Common myeloid progenitor, CD34-positive (primary cell): ENCODE data around the gene DPH3.
A peak's percentile ranks its signal among the peaks of the same experiment; 100 is the strongest.

Experiments used
- CTCF ChIA-PET: fragments of 350-600 bp; sonication (Branson Sonifier 250); formaldehyde crosslinking; loops from one replicate; lab custom pipeline; 2021; ENCODE audit warnings: antibody characterized with exemption; lab: Charles Lee
- POLR2A ChIA-PET: fragments of 350-600 bp; sonication (Branson Sonifier 250); formaldehyde crosslinking; loops from one replicate; lab custom pipeline; 2021; ENCODE audit warnings: antibody characterized with exemption; lab: Charles Lee
- DNase-seq, 3 donors: peaks; one replicate each; pipeline versions ENCODE4 v3.0.0 to v3.0.0-alpha.2; 2013
- H3K27ac ChIP-seq, 2 experiments: 1 replicate in 1 of 2; 2 replicates in 1 of 2; pipeline ENCODE4 v1.7.0; 2013; ENCODE audit warnings: inconsistent platforms in 2 of 2, low read length in 2 of 2, mild to moderate bottlenecking in 2 of 2, low read depth in 1 of 2, moderate library complexity in 1 of 2; ENCODE audit not compliant: severe bottlenecking in 2 of 2, insufficient read depth in 1 of 2, poor library complexity in 1 of 2
- H3K27me3 ChIP-seq, 5 experiments: replicated peaks in 2 of 5; 1 replicate in 3 of 5; 2 replicates in 2 of 5; pipeline versions ENCODE4 v1.6.1 to v1.7.0; 2013; ENCODE audit warnings: low read length in 4 of 5, mild to moderate bottlenecking in 2 of 5, moderate library complexity in 2 of 5, inconsistent platforms in 1 of 5; ENCODE audit not compliant: insufficient read depth in 5 of 5, control insufficient read depth in 4 of 5
- H3K36me3 ChIP-seq, 4 experiments: 1 replicate in 2 of 4; 2 replicates in 2 of 4; pipeline versions ENCODE4 v1.6.1 to v1.7.0; 2013; ENCODE audit warnings: low read length in 3 of 4, control low read depth in 1 of 4, mild to moderate bottlenecking in 1 of 4; ENCODE audit not compliant: control insufficient read depth in 4 of 4, insufficient read depth in 4 of 4
- H3K4me1 ChIP-seq, 4 experiments: 1 replicate in 3 of 4; 2 replicates in 1 of 4; pipeline versions ENCODE4 v1.6.1 to v1.7.1; 2013; ENCODE audit warnings: low read length in 3 of 4, mild to moderate bottlenecking in 3 of 4, control low read depth in 1 of 4, inconsistent platforms in 1 of 4, moderate library complexity in 1 of 4; ENCODE audit not compliant: control insufficient read depth in 4 of 4, insufficient read depth in 4 of 4; ENCODE audit errors: control extremely low read depth in 1 of 4
- H3K4me3 ChIP-seq, 7 experiments: 1 replicate in 4 of 7; 2 replicates in 3 of 7; pipeline versions ENCODE4 v1.5.1 to v1.7.0; 2013; ENCODE audit warnings: mild to moderate bottlenecking in 7 of 7, low read length in 6 of 7, moderate library complexity in 6 of 7, inconsistent platforms in 2 of 7, low read depth in 2 of 7, control low read depth in 1 of 7; ENCODE audit not compliant: insufficient read depth in 4 of 7, control insufficient read depth in 1 of 7; ENCODE audit errors: extremely low read depth in 1 of 7
- H3K9me3 ChIP-seq, 5 experiments: 1 replicate in 4 of 5; 2 replicates in 1 of 5; pipeline versions ENCODE4 v1.6.1 to v1.7.1; 2013; ENCODE audit warnings: low read length in 4 of 5, mild to moderate bottlenecking in 2 of 5, inconsistent platforms in 1 of 5, low read depth in 1 of 5, moderate library complexity in 1 of 5; ENCODE audit not compliant: control insufficient read depth in 4 of 5, insufficient read depth in 2 of 5; ENCODE audit errors: control extremely low read depth in 1 of 5
- WGBS: methylation state at CpG from one replicate; pipeline ENCODE4 v1.1.5; 2013; ENCODE audit not compliant: insufficient coverage; 5-methylcytosine and 5-hydroxymethylcytosine counted together

Gene DPH3

DNA sequence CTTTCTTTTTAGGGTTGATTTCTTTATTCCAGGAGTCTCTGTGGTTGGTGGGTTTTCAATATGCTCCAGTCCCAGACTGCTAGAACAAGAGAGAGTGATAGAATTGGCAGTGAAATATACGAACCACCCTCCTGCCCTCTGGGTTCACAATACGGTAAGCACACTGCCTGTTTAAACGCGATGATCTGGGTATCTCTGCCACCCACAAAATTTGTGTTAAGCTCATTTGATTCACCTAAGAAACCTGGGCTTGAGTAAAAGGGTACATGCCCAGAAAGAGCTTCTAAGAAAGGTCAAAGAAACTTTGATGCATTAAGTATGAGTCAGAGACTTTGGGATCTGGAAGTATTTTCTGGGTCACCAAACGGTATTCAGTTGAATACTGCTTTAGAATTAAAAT lies 30.1 kb upstream of the DPH3 start:
- H3K27ac ChIP-seq, result no peak overlapping the region
- peaks cover 14 to 47% (median 25%) of the 10 kb centered on the region in 4 experiments for H3K36me3 ChIP-seq
- ChIA-PET CTCF (interaction anchor here (1.0 to 2.3 kb wide), 8 partner anchors 9 to 255 kb away, joined by 3 to 7 read pairs (median 4); no protein-coding TSS in a partner anchor), POLR2A (no interaction called here)
- peaks cover 0 to 20% (median 3%) of the 10 kb centered on the region in 5 experiments for H3K9me3 ChIP-seq
- DNase-seq, result no peak
- peaks cover 7 to 26% (median 19%) of the 10 kb centered on the region in 4 experiments for H3K4me1 ChIP-seq
- H3K4me3 ChIP-seq, result no peak overlapping the region
- WGBS, result 100% methylated on average over 4 of the region's 5 CpGs
- no peaks in the 10 kb centered on the region for H3K27me3 ChIP-seq

DNA sequence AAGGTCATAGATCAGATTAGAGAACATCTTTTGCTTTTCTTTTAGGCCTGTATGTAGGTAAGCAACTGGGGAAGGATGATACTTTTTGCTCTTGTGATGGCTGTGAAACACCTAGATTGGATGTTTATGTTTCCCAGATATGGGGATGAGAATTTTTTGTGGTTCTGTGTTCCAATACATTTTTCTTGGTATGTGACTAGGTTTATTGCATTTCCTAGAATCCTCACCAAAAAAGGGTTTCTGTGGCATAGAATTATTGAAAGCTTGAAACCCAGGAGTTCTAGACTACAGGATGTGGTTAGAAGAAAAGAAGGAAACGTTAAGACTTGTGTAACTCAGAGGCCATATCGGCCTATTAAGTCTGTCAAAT lies 26.1 kb upstream of the DPH3 start:
- Histone ChIP-seq H3K4me3 (peak overlapping the region in 2 of 7 experiments; percentile 28 to 34), H3K27me3 (no peaks in the 10 kb centered on the region), H3K36me3 (peaks cover 4 to 37% (median 14%) of the 10 kb centered on the region in 4 experiments), H3K27ac (peak overlapping the region in 1 of 2 experiments; percentile 52), H3K4me1 (peaks cover 17 to 57% (median 41%) of the 10 kb centered on the region in 4 experiments), H3K9me3 (peaks cover 0 to 11% (median 3%) of the 10 kb centered on the region in 5 experiments)
- DNase-seq, result peak in 2 of 3 donors; percentile 39 to 53
- POLR2A ChIA-PET, result interaction anchor here (0.6 kb wide), 1 partner anchor 210 kb away, joined by 3 read pairs; no protein-coding TSS in a partner anchor
- CTCF ChIA-PET, result interaction anchor here (0.8 to 6.2 kb wide), 25 partner anchors 9 to 277 kb away, joined by 3 to 66 read pairs (median 6); no protein-coding TSS in a partner anchor
- WGBS, result no CpG with 5 or more reads among the region's 2 CpGs

DNA sequence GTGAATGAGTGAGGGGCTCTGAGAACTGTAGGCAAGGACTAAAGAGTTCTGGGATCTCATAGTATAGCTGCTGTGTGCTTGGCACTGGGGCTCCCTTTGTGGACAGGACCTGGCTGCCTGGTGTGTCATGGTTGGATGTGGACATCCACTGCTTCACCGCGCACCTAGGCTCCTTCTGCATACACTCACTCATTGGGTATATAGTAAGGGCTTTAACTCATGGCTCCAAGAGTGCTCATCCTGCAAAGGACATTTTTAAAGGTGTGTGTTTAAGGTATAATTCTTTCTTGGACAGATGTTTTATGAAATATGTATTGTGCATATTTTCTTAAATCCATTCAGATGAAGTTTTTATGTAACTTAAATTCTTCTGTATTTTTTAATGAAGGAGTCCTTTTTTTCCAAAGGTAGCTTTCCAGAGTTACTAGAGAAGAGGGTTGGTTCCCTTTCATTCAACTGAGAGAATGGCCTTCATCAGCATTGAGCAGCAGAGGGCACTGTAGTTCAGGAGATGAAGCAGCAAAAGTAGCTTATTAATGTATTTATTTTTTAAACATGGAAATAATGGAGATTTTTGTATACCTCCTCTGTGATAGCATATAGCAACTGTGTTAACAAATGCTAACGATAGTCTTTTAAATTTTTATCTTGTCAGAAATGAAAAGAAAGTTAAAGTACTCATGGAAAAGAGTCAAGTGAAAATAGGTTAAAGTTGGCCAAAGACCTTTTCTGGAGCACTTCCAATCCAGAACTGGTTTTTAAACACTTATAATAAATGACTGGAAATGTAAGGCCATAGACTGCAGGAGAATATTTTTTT lies 25.5 kb upstream of the DPH3 start:
- Histone ChIP-seq H3K4me1 (peaks cover 17 to 57% (median 41%) of the 10 kb centered on the region in 4 experiments), H3K27ac (no peak overlapping the region), H3K4me3 (peak overlapping the region in 2 of 7 experiments; percentile 28 to 34), H3K9me3 (peaks cover 0 to 11% (median 3%) of the 10 kb centered on the region in 5 experiments), H3K36me3 (peaks cover 3 to 31% (median 11%) of the 10 kb centered on the region in 4 experiments), H3K27me3 (no peaks in the 10 kb centered on the region)
- peak; percentile 64 to 77 (median 71) for DNase-seq
- no CpG with 5 or more reads among the region's 3 CpGs for whole genome bisulfite sequencing
- CTCF ChIA-PET, result interaction anchor here (0.7 to 6.2 kb wide), 25 partner anchors 10 to 278 kb away, joined by 3 to 66 read pairs (median 6); no protein-coding TSS in a partner anchor
- POLR2A ChIA-PET, result interaction anchor here (0.6 kb wide), 1 partner anchor 211 kb away, joined by 3 read pairs; no protein-coding TSS in a partner anchor

DNA sequence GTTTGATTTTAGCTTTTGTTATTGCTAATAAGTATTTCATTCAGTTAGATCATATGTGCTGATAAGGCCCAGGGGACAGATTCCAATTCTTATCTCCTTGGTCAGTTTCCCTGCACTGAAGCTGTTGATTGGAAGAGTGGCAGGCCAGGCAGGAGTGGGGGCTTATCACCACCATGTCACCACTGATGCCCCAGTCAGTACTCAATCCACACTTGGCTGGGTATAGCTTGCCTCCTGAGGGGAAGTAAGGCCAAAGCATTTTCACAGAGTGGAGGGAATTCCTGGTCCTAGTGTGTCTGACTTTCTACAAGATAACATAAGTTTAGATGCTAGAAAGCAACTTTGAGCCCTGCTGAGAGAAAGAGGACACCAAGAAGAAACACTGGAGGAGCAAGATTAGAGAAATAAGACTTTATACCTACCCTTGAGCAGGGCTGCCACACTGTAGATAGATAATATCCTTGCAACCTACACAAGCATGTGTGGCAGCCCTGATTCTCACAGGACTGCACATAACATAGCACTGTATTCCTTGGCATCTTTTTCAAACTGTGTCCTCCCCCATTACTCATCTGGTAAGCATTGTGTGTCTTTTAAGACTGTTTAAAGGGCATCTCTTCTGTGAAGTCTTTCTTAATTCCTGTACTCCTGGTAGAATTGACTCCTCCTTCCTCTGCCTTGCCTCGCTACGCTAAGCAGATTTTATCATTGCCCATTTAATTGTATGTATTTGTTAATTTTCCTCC lies 24.6 kb upstream of the DPH3 start:
- Histone ChIP-seq H3K9me3 (peaks cover 0 to 9% (median 2%) of the 10 kb centered on the region in 5 experiments), H3K27ac (no peak overlapping the region), H3K4me3 (no peak overlapping the region), H3K4me1 (peaks cover 17 to 57% (median 41%) of the 10 kb centered on the region in 4 experiments), H3K36me3 (peaks cover 0 to 28% (median 7%) of the 10 kb centered on the region in 4 experiments), H3K27me3 (no peaks in the 10 kb centered on the region)
- no CpG with 5 or more reads among the region's 2 CpGs for WGBS
- ChIA-PET POLR2A (no interaction called here), CTCF (interaction anchor here (0.6 to 6.2 kb wide), 12 partner anchors 10 to 299 kb away, joined by 3 to 66 read pairs (median 4); no protein-coding TSS in a partner anchor)
- DNase-seq, result peak in 1 of 3 donors; percentile 26

DNA sequence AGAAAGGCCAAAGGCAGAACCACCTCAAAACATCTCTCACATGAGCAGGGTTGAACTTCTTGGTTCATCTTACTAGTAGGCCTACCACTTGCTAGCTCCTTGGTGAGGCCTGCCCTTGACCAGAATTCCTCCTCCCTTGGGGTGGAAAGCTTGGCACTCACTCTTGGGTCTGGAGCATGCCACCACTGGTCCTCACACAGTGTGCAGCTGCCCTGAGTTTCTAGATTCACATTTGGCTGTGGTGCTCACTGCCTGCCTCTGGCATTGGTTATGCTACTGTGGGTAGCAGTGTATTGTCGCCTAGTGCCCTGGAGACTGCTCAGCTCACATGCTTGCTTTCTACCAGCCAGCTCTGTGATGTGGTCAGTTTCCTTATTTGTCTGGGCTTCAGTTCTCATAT lies 23.9 kb upstream of the DPH3 start:
- ChIA-PET POLR2A (no interaction called here), CTCF (interaction anchor here (0.6 to 6.2 kb wide), 12 partner anchors 10 to 300 kb away, joined by 3 to 66 read pairs (median 4); no protein-coding TSS in a partner anchor)
- peaks cover 3 to 32% (median 7%) of the 10 kb centered on the region in 4 experiments for H3K36me3 ChIP-seq
- 89% methylated on average over 1 of the region's 1 CpG for WGBS
- H3K9me3 ChIP-seq, result peaks cover 0 to 3% (median 2%) of the 10 kb centered on the region in 5 experiments
- H3K27me3 ChIP-seq, result no peaks in the 10 kb centered on the region
- DNase-seq, result no peak
- H3K4me3 ChIP-seq, result no peak overlapping the region
- peaks cover 17 to 57% (median 41%) of the 10 kb centered on the region in 4 experiments for H3K4me1 ChIP-seq
- H3K27ac ChIP-seq, result no peak overlapping the region

DNA sequence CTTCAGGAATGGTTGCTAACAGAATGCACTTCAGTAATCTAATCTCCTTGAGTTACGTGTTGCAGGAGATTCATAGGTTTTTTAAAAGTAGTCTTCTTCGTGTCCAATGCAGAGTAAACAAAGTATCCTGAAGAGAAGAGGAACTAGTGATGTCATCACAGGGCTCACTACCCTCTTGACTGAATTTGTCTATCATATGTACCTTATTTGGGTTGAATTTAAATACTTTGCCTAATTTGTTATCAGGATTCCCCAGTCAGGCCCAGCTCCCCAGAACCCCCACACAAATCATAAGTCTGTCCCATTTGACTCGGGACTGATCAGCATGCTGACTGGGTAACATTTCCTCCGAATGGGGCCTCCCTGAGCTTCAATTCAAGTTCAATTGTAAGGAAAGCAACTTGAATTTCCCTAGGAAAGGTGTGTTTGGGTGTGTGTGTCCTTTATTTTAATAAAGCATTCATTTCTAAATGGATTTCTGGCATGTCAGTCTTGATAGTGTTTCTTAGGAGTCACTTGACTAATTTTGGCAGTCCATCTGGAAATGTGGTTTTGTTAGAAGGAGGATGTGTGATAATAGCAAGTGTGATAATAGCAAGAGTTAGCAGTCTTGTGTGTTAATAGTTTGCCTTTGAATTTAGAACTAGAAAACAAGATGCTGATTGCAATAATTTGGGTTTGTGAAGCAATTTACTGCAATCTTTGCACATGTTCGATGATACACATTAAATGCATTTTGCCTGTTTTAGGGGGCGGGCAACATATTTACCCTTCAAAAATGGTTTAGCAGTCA lies 22.2 kb upstream of the DPH3 start:
- H3K4me3 ChIP-seq, result peak overlapping the region in 2 of 7 experiments; percentile 11 to 16
- no peaks in the 10 kb centered on the region for H3K9me3 ChIP-seq
- peak in 2 of 3 donors; percentile 54 to 70 for DNase-seq
- H3K27me3 ChIP-seq, result no peaks in the 10 kb centered on the region
- H3K27ac ChIP-seq, result peak overlapping the region in 1 of 2 experiments; percentile 52
- WGBS, result no CpG with 5 or more reads among the region's 6 CpGs
- peaks cover 4 to 43% (median 14%) of the 10 kb centered on the region in 4 experiments for H3K36me3 ChIP-seq
- CTCF ChIA-PET, result interaction anchor here (1.1 to 5.6 kb wide), 5 partner anchors 17 to 264 kb away, joined by 3 to 33 read pairs (median 4); no protein-coding TSS in a partner anchor
- H3K4me1 ChIP-seq, result peaks cover 17 to 56% (median 40%) of the 10 kb centered on the region in 4 experiments
- POLR2A ChIA-PET, result no interaction called here
